HG03521 (cell line): ENCODE results near the gene LAX1.

Experiments
- ATAC-seq: cut with Tn5 transposase; IDR thresholded peaks from one replicate; pipeline ENCODE4 v1.9.1; 2021; ENCODE audit warnings: mild to moderate bottlenecking, moderate library complexity; ENCODE audit not compliant: unreplicated experiment

The LAX1 gene

DNA sequence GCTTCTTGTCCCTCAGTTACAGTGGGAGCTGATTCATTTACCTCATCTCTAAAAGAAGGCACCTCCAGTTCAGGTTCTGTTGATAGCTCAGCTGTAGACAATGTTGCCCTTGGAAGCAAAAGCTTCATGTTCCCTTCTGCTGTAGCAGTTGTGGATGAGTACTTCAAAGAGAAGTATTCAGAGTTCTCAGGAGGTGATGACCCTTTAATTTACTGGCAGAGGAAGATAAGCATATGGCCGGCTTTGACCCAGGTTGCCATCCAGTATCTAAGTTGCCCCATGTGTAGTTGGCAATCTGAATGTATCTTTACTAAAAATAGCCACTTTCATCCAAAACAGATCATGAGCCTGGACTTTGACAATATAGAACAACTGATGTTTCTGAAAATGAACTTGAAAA lies 35.0 kb downstream of the LAX1 start:
- no peak for ATAC-seq

DNA sequence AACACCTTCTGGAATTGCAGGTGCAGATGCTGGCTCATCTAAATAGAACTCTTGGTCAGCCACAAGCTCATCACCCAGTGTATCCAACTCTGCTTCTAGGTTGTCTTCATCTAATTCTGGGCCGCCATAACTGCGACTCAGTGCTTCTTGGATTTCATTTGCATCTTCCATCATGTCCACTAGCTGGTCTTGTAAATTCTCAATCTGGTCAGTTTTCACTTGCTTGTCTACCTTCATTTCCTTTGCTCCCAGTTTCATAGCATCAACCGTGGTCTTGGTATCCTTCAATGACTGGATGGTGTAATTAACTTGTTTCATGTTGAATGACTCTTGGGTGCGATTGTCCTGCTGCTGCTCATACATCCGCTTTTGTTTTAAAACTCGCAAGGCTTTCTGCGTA lies 40.7 kb downstream of the LAX1 start:
- ATAC-seq = no peak

DNA sequence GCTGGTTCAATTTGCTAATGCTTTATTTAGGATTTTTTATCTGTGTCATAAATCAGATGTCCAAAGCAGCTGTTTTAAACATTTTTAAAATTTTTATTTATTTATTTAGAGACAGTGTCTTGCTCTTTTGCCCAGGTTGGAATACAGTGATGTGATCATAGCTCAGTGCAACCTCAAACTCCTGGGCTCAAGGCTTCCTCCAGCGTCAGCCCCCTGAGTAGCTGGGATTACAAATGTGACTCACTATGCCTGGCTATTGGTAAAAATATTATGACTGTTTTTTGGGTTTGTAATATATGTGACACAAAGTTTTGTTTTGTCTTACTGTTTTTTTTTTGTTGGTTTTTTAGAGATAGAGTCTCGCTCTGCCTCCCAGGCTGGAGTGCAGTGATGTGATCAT lies 42.2 kb downstream of the LAX1 start:
- ATAC-seq = no peak

DNA sequence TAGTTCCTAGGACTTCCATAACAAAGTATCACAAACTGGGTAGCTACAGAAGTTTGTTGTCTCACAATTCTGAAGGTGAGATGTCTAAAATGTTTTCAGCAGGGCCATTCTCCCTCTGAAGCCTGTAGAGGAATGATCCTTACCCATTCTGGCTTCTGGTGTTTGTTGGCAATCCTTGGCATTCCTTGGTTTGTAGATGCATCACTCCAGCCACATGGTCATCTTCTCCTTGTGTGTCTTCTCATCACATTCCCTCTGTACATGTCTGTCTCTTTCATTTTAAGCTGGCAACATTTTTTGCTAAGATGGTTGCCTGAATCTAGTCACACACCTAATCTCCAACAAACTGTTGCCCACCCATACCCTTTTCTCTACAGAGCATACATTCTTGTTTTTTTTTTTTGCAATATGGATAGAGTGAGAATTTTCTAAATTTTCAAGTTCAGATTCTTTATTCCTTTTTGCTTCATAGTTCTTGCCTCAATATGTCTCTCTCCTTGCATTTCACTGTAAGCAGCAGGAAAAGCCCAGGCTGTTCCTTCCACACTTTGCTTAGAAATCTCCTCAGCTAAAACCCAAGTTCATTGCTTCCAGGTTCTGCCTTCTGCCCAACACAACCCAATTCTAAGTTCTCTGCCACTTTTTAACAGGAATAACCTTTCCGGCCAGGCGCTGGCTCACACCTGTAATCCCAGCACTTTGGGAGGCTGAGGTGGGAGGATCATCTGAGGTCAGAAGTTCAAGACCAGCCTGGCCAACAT lies 48.8 kb downstream of the LAX1 start:
- no peak for ATAC-seq

DNA sequence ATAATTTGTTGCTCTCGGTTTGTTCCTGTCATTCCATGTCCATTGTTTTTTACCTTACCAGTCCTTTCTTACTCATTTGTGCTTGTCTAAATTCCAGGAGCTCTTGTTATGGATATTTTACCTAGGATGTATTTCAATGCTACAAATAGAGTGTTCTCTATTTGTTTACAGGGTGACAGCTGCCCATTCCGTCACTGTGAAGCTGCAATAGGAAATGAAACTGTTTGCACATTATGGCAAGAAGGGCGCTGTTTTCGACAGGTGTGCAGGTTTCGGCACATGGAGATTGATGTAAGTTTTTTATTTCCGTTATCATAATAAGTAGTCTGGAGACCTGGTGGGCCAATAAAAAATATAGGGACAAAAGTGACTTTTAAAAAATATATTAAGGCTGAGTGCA lies 53.4 kb downstream of the LAX1 start:
- ATAC-seq = no peak

DNA sequence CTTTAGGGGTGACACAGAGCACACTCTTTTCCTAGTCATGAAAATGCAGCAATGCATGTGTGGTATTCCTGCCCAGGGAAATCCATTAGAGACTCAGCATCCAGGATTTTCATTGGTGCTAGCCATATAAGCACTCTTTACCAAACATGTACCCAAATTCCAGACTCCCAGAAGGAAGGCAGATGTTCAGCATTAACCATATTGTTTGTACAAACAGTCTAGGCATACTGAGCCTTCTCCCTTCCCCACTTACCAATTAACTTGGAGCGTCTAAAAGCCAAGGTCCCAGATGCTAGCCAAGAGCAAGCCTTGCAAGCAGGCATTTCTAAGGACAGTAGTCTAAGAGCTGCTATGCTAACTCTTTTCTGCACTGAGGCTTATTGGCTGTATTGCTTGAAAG lies 58.3 kb downstream of the LAX1 start:
- no peak for ATAC-seq
